PFSK-1 (cell line): ENCODE measurements around the gene CEP85L.

Source experiments
- POLR2AphosphoS5 ChIP-seq: IDR thresholded peaks from 2 replicates; pipeline ENCODE4 v1.6.1; 2012; ENCODE audit warnings: low read depth, mild to moderate bottlenecking, control low read depth, low read length, moderate library complexity
- REST ChIP-seq, 2 experiments: IDR thresholded peaks; 2 replicates each; pipeline versions ENCODE4 v1.6.1 to v1.8.0; 2011 to 2012; ENCODE audit warnings: low read depth in 2 of 2, low read length in 2 of 2, control low read depth in 1 of 2, inconsistent platforms in 1 of 2, mild to moderate bottlenecking in 1 of 2, moderate library complexity in 1 of 2; ENCODE audit not compliant: insufficient read depth in 1 of 2
- SIN3A ChIP-seq: IDR thresholded peaks from 2 replicates; pipeline ENCODE4 v1.6.1; 2012; ENCODE audit warnings: mild to moderate bottlenecking, low read length, moderate library complexity, borderline replicate concordance; ENCODE audit not compliant: insufficient read depth
- TAF1 ChIP-seq: IDR thresholded peaks from 2 replicates; pipeline ENCODE4 v1.6.1; 2012; ENCODE audit warnings: low read length, control low read depth, borderline replicate concordance; ENCODE audit not compliant: insufficient read depth

DNA sequence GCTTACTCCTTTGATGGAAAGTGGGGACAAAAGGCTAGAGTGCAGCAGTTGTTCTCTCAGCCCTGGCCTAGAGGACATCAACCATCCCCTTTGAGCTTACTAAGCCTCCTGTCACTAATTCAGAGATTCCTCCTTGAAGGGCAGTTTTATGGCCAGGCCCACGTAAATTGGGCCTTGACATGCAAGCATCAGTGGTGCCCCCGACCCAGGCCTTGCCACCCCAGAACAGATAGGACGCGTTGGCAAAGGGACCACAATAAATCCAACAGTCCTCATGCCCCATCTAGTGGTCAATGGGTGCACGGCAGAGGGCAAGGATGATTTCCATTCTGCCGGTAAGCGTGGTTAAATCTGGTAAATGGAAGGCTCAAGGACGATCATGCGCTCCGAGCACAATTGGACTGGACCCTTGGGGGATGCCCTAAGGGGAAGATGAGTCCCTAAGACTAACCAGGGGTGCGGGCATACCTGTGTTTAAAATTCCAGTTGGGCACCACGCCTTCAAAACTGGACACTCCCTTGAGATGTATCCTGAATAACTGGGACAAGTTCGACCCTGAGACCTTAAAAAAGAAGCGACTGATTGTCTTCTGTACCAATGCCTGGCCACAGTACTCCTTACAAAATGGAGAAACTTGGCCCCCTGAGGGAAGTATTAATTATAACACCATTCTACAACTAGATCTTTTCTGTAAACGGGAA lies 32.6 kb downstream of the CEP85L start:
- TF ChIP-seq SIN3A (no peak), TAF1 (no peak), REST (IDR thresholded peaks at IDR 0.05; ENCODE audit: insufficient read depth in 1 of 2, low read depth in 2 of 2, low read length in 2 of 2) (no peak), POLR2AphosphoS5 (no peak)
